ENCODE measurements around the gene ISOC2.

- no peak for TF ChIP-seq POLR2A (IDR thresholded peaks at IDR 0.05)
- TF ChIP-seq, protein P1, sequence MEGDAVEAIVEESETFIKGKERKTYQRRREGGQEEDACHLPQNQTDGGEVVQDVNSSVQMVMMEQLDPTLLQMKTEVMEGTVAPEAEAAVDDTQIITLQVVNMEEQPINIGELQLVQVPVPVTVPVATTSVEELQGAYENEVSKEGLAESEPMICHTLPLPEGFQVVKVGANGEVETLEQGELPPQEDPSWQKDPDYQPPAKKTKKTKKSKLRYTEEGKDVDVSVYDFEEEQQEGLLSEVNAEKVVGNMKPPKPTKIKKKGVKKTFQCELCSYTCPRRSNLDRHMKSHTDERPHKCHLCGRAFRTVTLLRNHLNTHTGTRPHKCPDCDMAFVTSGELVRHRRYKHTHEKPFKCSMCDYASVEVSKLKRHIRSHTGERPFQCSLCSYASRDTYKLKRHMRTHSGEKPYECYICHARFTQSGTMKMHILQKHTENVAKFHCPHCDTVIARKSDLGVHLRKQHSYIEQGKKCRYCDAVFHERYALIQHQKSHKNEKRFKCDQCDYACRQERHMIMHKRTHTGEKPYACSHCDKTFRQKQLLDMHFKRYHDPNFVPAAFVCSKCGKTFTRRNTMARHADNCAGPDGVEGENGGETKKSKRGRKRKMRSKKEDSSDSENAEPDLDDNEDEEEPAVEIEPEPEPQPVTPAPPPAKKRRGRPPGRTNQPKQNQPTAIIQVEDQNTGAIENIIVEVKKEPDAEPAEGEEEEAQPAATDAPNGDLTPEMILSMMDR (IDR thresholded peaks at IDR 0.05), result no peak
Observed at GRCh38 chr19:55423225-55424005, 38.0 kb downstream of the ISOC2 start.
